HG03442 (cell line): ENCODE results near the gene FRRS1L.

Experiments used
- ATAC-seq: cut with Tn5 transposase; IDR thresholded peaks from one replicate; pipeline ENCODE4 v1.9.1; 2021; ENCODE audit warnings: mild to moderate bottlenecking, moderate library complexity; ENCODE audit not compliant: unreplicated experiment

FRRS1L gene

GRCh38 chr9:109108318-109108717 is 58.7 kb downstream of the FRRS1L start:
- ATAC-seq = no peak

GRCh38 chr9:109107402-109108240 is 59.4 kb downstream of the FRRS1L start:
- ATAC-seq = no peak

GRCh38 chr9:109101810-109102209 is 65.2 kb downstream of the FRRS1L start:
- peak; percentile 81 for ATAC-seq

GRCh38 chr9:109101202-109101595 is 65.8 kb downstream of the FRRS1L start:
- ATAC-seq = no peak

- ATAC-seq = no peak
These were observed 66.4 kb downstream of the FRRS1L start for GRCh38 chr9:109100543-109101201.

DNA sequence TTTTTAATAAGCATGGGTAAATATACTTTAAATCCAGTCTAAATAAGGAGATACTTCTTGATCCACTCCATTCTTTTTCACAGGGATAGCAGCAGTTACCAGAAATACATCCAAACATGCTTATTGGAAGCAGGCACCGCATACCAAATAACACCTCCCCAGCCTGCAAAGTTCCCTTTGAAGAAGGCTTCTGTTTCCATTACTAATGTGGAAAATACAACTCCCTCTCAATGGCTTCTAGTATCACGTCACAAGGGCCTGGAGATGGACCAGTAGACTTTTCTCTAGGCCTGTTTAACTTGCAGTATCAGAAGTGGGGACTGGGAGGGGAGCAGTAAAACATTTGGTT is 68.1 kb downstream of the FRRS1L start:
- ATAC-seq = no peak

- no peak for ATAC-seq
These were observed 68.7 kb downstream of the FRRS1L start for GRCh38 chr9:109098171-109098959.

DNA sequence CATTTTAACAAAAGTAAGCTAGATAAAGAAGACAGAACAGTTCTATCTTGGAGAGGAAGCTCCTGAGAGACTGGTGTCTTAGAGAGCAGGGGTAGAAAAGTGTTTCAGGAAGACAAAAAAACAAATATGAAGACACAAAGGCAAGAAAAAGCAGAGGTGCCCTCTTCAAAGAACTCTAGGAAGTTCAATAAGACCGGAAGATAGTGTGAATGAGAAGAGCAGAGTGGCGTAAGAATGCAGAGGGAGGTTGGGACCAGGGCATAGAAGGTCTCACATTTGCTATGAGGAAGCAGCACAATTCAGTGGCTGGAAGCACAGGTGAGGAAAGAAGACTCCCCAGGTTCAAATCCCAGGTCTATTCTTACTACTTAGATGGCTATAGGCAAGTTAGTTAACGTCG is 69.9 kb downstream of the FRRS1L start:
- ATAC-seq = no peak

- no peak for ATAC-seq
These were observed 71.7 kb downstream of the FRRS1L start for GRCh38 chr9:109095321-109095720.

GRCh38 chr9:109094268-109094667 is 72.8 kb downstream of the FRRS1L start:
- ATAC-seq = no peak

- no peak for ATAC-seq
These were observed 74.5 kb downstream of the FRRS1L start for GRCh38 chr9:109092587-109092986.

GRCh38 chr9:109092051-109092580 is 74.9 kb downstream of the FRRS1L start:
- no peak for ATAC-seq

DNA sequence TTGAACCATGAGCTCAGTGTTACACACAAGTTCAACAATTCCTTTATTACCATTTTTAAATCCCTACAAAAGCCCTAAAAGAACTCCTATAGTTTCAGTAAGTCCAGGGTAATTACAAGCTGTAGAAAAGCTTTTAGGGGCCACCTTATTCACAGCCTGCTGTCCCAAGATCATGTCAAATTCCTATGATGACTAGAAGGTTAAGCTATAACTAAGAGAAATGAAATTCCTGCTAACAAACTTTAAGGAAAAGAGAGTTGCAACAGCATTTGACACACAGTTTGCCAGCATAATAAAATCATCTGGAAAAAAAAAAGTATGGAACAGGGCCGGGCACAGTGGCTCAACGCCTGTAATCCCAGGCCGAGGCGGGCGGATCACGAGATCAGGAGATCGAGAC is 78.8 kb downstream of the FRRS1L start:
- no peak for ATAC-seq

DNA sequence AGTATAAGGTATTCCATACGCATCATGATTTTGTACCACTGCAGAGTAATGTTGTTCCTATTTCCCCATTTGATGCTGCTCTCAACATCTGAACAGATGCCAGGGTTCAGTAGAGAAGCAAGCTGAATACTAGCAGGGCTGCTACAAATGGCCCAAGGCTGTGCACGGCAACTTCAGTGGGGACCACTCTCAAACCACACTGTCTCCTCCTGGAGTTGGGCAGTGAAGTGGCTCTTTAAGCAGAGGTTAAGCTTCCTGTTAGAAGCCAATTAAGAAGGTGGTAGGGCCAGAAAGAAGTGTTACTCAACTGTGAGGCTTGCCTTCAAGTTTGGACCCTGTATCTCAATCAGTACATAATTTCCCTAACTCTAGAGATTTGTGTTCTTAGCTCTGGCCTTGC is 79.3 kb downstream of the FRRS1L start:
- ATAC-seq = no peak

- ATAC-seq = peak; percentile 94
These were observed 80.8 kb downstream of the FRRS1L start for GRCh38 chr9:109086221-109086620.

DNA sequence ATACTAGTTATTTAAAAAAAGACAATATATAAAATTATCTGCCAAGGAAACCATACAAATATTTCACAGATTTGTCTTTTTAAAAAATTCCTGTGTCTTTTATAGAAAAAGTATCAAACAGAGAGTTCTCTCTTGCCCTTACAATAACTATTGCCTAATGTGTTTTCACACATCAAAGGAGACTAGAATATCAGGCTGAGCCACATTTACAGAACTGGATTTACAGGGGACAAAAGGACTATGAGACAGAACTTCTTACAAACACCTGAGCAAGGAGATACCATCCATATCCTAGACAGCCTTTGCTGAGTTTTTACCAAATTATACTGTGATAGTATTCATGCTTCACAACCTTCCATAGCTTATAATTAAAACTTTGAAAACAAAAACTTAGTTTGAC is 81.5 kb downstream of the FRRS1L start:
- ATAC-seq = no peak

DNA sequence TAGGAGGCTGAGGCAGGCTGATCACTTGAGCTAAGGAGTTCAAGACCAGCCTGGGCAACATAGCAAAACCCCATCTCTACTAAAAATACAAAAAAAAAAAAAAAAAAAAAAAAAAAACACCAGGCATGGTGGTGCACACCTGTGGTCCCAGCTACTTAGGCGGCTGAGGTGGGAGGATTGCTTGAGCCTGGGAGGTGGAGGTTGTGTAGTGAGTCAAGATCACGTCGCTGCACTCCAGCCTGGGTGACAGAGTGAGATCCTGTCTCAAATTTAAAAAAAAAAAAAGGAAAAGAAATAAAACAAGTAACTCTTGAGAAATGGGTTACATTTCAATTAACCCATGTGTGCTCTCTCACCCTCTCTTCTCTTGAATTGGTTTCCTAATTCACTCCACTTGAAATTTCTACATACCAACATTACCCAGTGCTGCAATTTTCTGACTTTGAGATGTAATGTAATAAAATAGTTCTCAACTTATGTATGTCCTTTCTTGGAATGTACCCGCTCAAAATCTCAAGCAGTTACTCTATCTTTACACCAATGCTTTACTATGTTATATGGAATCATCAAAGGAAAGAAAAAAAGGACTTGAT is 83.1 kb downstream of the FRRS1L start:
- no peak for ATAC-seq

DNA sequence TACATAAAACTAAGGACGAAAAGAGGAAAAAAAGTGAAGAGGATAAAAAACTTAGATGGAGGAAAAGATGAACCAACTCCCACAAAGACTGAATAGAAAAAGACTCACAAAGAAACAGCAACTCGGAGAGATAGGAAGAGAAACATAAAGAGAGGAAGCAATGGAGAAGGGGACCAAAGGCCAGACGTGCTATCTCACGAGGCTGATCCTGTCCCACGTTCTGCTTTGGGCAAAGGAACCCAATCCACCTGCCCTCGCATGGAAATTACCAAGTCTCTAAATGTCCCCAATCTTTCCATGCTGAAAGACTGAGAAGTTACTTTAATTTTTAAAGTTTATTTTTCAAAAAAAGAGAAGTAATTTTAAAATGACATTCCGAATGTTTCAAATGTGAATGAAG is 83.9 kb downstream of the FRRS1L start:
- no peak for ATAC-seq

GRCh38 chr9:109082091-109082620 is 84.9 kb downstream of the FRRS1L start:
- ATAC-seq = no peak
